GM23338 (cell line): Measurements from ENCODE around the gene AP1S1.

Experiments used
- CREB1 ChIP-seq: fragments of 250-450 bp; sonication (Bioruptor Pico); IDR thresholded peaks from 2 replicates; pipeline ENCODE4 v1.5.0; 2020; ENCODE audit warnings: low read depth, mild to moderate bottlenecking, moderate library complexity
- CTCF ChIP-seq, 2 experiments: fragments of 200-600 bp in 1 of 2; sonication (generic) in 1 of 2; conservative IDR thresholded peaks; 2 replicates each; pipeline versions ENCODE4 v1.5.1 to v1.6.1; 2016 to 2017; ENCODE audit warnings: antibody characterized with exemption in 2 of 2, low read depth in 2 of 2, mild to moderate bottlenecking in 2 of 2, moderate library complexity in 1 of 2
- EZH2 ChIP-seq: fragments of 200-600 bp; sonication (generic); IDR thresholded peaks from one replicate; pipeline ENCODE4 v1.8.0; 2017; ENCODE audit warnings: antibody characterized with exemption, mild to moderate bottlenecking, low read depth; ENCODE audit not compliant: unreplicated experiment
- EZH2phosphoT487 ChIP-seq: fragments of 200-600 bp; sonication (generic); IDR thresholded peaks from one replicate; pipeline ENCODE4 v1.8.1; 2018; ENCODE audit warnings: antibody characterized with exemption; ENCODE audit not compliant: unreplicated experiment
- POLR2AphosphoS5 ChIP-seq: IDR thresholded peaks from 2 replicates; pipeline ENCODE4 v1.6.1; 2016; ENCODE audit warnings: antibody characterized with exemption, low read depth
- REST ChIP-seq: IDR thresholded peaks from one replicate; pipeline ENCODE4 v1.6.1; 2018; ENCODE audit warnings: antibody characterized with exemption; ENCODE audit not compliant: unreplicated experiment
- STAT1 ChIP-seq: IDR thresholded peaks from one replicate; pipeline ENCODE4 v1.6.1; 2016; ENCODE audit warnings: antibody characterized with exemption; ENCODE audit not compliant: unreplicated experiment

DNA sequence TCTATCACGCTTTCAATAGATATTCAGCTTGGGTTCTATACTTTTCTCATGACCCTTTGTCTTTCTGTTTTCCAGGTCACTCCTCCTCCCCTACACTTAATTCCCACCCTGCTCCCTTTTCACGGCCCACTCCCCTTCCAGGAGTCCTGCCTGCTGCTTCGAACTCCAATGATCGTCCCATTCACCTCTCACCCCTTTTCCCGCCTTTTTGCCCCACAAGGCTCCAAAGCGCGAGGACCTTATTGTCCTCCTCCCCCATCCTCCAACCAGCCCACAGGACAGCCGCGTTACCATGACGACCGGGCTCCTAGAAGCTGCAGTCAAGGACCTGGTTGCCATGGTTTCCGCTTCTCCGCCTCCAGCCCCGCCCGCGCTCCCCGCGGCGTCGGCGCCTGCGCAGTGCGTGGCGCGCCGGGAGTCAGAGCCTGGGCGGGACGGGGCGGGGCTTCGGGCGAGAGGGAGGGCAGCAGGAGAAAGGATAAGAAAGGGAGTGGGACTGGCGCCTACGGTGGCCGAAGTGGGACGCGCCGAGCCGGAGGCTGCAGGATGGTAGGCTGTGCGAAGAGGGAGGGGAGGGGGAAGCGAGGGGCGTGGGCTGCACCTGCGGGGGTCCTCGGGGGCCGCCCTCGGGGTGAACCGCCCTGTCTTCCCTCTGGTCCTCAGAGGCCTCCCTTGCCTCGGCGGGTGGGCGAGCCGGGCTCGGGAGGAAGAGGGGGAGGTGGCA is at the start of gene AP1S1:
- TF ChIP-seq CTCF (conservative IDR thresholded peaks at IDR 0.05; ENCODE audit: low read depth in 2 of 2) (no peak), POLR2AphosphoS5 (peak; percentile 55; the same call in 1 of the 2 replicates), CREB1 (no peak), REST (no peak), EZH2 (no peak), EZH2phosphoT487 (no peak), STAT1 (no peak)
